Stomach (tissue), 9 donors: Measurements from ENCODE around the gene C2orf68. TPM values are rescaled to one million over a fixed set of nuclear protein-coding genes. Genes with fewer than 3 reads are reported as not detected.
A peak's percentile ranks its signal among the peaks of the same experiment; 100 is the strongest.

ENCODE experiments used
- DNase-seq, 2 donors: peaks; one replicate each; pipeline versions ENCODE4 v3.0.0 to v3.0.0-alpha.2; 2013 to 2019
- H3K27ac ChIP-seq, 5 donors: fragments of 200-600 bp in 4 of 5; sonication (generic) in 4 of 5; one replicate each; pipeline ENCODE4 v1.5.1; 2013 to 2019; ENCODE audit warnings: mild to moderate bottlenecking in 1 of 5, moderate library complexity in 1 of 5
- H3K27me3 ChIP-seq, 3 donors: fragments of 200-600 bp; sonication (generic); one replicate each; pipeline ENCODE4 v1.5.1; 2017 to 2019; ENCODE audit warnings: mixed run types in 1 of 3
- H3K36me3 ChIP-seq, 4 donors: fragments of 200-600 bp; sonication (generic); 1 replicate in 3 of 4; 2 replicates in 1 of 4; pipeline ENCODE4 v1.5.1; 2016 to 2019
- H3K4me1 ChIP-seq, 4 donors: fragments of 200-600 bp; sonication (generic); one replicate each; pipeline ENCODE4 v1.5.1; 2016 to 2019
- H3K4me3 ChIP-seq, 4 donors: fragments of 200-600 bp; sonication (generic) in 3 of 4; one replicate each; pipeline ENCODE4 v1.5.1; 2016 to 2019; ENCODE audit warnings: mild to moderate bottlenecking in 1 of 4
- H3K9me3 ChIP-seq, 4 donors: fragments of 200-600 bp; sonication (generic); one replicate each; pipeline ENCODE4 v1.5.1; 2016 to 2019
- CTCF ChIP-seq, 7 experiments: fragments of 450-650 bp in 4 of 7; fragments of 200-600 bp in 3 of 7; sonication (generic) in 3 of 7; IDR thresholded peaks; one replicate each; pipeline ENCODE4 v1.5.1; 2016 to 2019; ENCODE audit warnings: antibody characterized with exemption in 7 of 7, control low read depth in 2 of 7, mild to moderate bottlenecking in 1 of 7
- EP300 ChIP-seq: sonication (generic); formaldehyde crosslinking; IDR thresholded peaks from one replicate; pipeline ENCODE4 v1.6.1; 2017; ENCODE audit warnings: antibody characterized with exemption
- POLR2A ChIP-seq, 4 donors: fragments of 450-650 bp; IDR thresholded peaks; one replicate each; pipeline ENCODE4 v1.6.1; 2016; ENCODE audit warnings: antibody characterized with exemption in 4 of 4, control low read depth in 2 of 4, mild to moderate bottlenecking in 1 of 4, moderate library complexity in 1 of 4
- POLR2AphosphoS5 ChIP-seq, 3 donors: sonication (generic); formaldehyde crosslinking; IDR thresholded peaks; one replicate each; pipeline ENCODE4 v1.6.1; 2016; ENCODE audit warnings: antibody characterized with exemption in 3 of 3
- WGBS, 5 donors: extraction: QIAGEN DNeasy Blood & Tissue Kit in 3 of 5; methylation state at CpG; one replicate each; pipeline versions ENCODE4 v1.1.5 to v1.1.7; 2013 to 2018; 5-methylcytosine and 5-hydroxymethylcytosine counted together
- intact Hi-C: fragments of 100-400 bp; cut with DNase I; formaldehyde crosslinking; loops from one replicate; pipeline ENCODE4 v1.15.1; 2023; ENCODE audit warnings: low total_unique reads
- polyA plus RNA-seq, 3 donors: library from polyadenylated mRNA; stranded (reverse); fragments of 200-250 nt; gene quantifications; one replicate each; pipeline ENCODE4 v1.2.3, GENCODE V29; 2013
- total RNA-seq, 5 donors: library from RNA; depleted of rRNA; stranded (reverse); fragments of >200 nt; gene quantifications; one replicate each; pipeline versions ENCODE4 v1.1.0 to v1.2.3, GENCODE V29; 2014 to 2016
- donor health status: healthy with polysubstance abuse.
- donor health status: Bipolar disorder and iron deficiency.
- donor health status: healthy.

The C2orf68 gene
- total and polyA plus RNA-seq, 8 donors, result 12.7 to 40.8 (median 20.2) TPM

- Histone ChIP-seq H3K9me3 (no peaks in the 10 kb centered on the region), H3K4me3 (no peak overlapping the region), H3K4me1 (peaks cover 32 to 81% (median 72%) of the 10 kb centered on the region in 4 donors), H3K27me3 (no peaks in the 10 kb centered on the region), H3K27ac (no peak overlapping the region), H3K36me3 (peaks cover 14 to 46% (median 41%) of the 10 kb centered on the region in 4 donors)
- WGBS, 5 donors, result 69 to 77% (median 72%) methylated on average over 13 to 14 of the region's 14 CpGs
- TF ChIP-seq POLR2AphosphoS5 (IDR thresholded peaks at IDR 0.05), result no peak
- no peak for TF ChIP-seq POLR2A (IDR thresholded peaks at IDR 0.05)
- no peak for TF ChIP-seq EP300
- no peak for DNase-seq
- intact Hi-C loops, result no loop called here
Measured at GRCh38 chr2:85598594-85599340, 13.1 kb downstream of the C2orf68 start.

GRCh38 chr2:85597241-85597640 lies 14.6 kb downstream of the C2orf68 start:
- TF ChIP-seq CTCF (IDR thresholded peaks at IDR 0.05) (no peak), POLR2AphosphoS5 (IDR thresholded peaks at IDR 0.05) (no peak), EP300 (no peak), POLR2A (IDR thresholded peaks at IDR 0.05) (no peak)
- DNase-seq, result no peak
- peaks cover 25 to 84% (median 67%) of the 10 kb centered on the region in 4 donors for H3K4me1 ChIP-seq
- H3K9me3 ChIP-seq, result no peaks in the 10 kb centered on the region
- H3K27ac ChIP-seq, result peak overlapping the region in 3 of 5 donors; percentile 5 to 93 (median 87)
- 77 to 88% (median 85%) methylated on average over 5 of the region's 5 CpGs for WGBS, 5 donors
- H3K27me3 ChIP-seq, result no peaks in the 10 kb centered on the region
- H3K4me3 ChIP-seq, result peak overlapping the region in 1 of 4 donors; percentile 83
- intact Hi-C loops, result no loop called here
- H3K36me3 ChIP-seq, result peaks cover 14 to 46% (median 41%) of the 10 kb centered on the region in 4 donors

- Histone ChIP-seq H3K4me1 (peaks cover 24 to 84% (median 69%) of the 10 kb centered on the region in 4 donors), H3K36me3 (peaks cover 14 to 46% (median 41%) of the 10 kb centered on the region in 4 donors), H3K27me3 (no peaks in the 10 kb centered on the region), H3K9me3 (no peaks in the 10 kb centered on the region), H3K27ac (peak overlapping the region; percentile 18 to 94 (median 93)), H3K4me3 (peak overlapping the region; percentile 80 to 91 (median 85))
- 48 to 78% (median 67%) methylated on average over 3 of the region's 3 CpGs for WGBS, 5 donors
- no peak for DNase-seq
- intact Hi-C loops, result no loop called here
- TF ChIP-seq EP300, result no peak
- TF ChIP-seq CTCF (IDR thresholded peaks at IDR 0.05), result no peak
- TF ChIP-seq POLR2AphosphoS5 (IDR thresholded peaks at IDR 0.05), result no peak
- no peak for TF ChIP-seq POLR2A (IDR thresholded peaks at IDR 0.05)
Measured at GRCh38 chr2:85596486-85597143, 15.3 kb downstream of the C2orf68 start.

GRCh38 chr2:85596026-85596333 lies 15.9 kb downstream of the C2orf68 start:
- peak overlapping the region; percentile 84 to 94 (median 93) for H3K27ac ChIP-seq
- H3K4me1 ChIP-seq, result peaks cover 24 to 84% (median 69%) of the 10 kb centered on the region in 4 donors
- peaks cover 14 to 45% (median 41%) of the 10 kb centered on the region in 4 donors for H3K36me3 ChIP-seq
- no peak for TF ChIP-seq POLR2AphosphoS5 (IDR thresholded peaks at IDR 0.05)
- no peak for TF ChIP-seq POLR2A (IDR thresholded peaks at IDR 0.05)
- no peak for TF ChIP-seq CTCF (IDR thresholded peaks at IDR 0.05)
- TF ChIP-seq EP300, result no peak
- H3K9me3 ChIP-seq, result no peaks in the 10 kb centered on the region
- H3K4me3 ChIP-seq, result peak overlapping the region; percentile 80 to 91 (median 85)
- intact Hi-C loops, result no loop called here
- no peaks in the 10 kb centered on the region for H3K27me3 ChIP-seq
- 2 to 3% (median 2%) methylated on average over 10 of the region's 10 CpGs for WGBS, 5 donors
- peak in 1 of 2 donors; percentile 46 for DNase-seq
